PC-9 (cell line): ENCODE data around the gene GVQW3. TPM values are rescaled to one million over a fixed set of nuclear protein-coding genes. Genes with fewer than 3 reads are reported as not detected.

Experiments used
- BruUV-seq: library from RNA; stranded (reverse); fragments of 400-500 nt; replicated peaks from 2 replicates; lab custom pipeline; 2021; lab: Mats Ljungman, UMichigan
- CTCF ChIA-PET: fragments of 300-600 bp; sonication (Branson Sonifier 250); formaldehyde crosslinking; loops from one replicate; lab custom pipeline; 2022; ENCODE audit warnings: antibody characterized with exemption; lab: Charles Lee
- POLR2A ChIA-PET: fragments of 300-600 bp; sonication (Branson Sonifier 250); formaldehyde crosslinking; loops from one replicate; lab custom pipeline; 2022; ENCODE audit warnings: antibody characterized with exemption; ENCODE audit not compliant: unreplicated experiment; lab: Charles Lee
- DNase-seq, 2 experiments: peaks; one replicate each; pipeline versions ENCODE4 v3.0.0 to v3.0.0-alpha.2; 2015 to 2022; ENCODE audit warnings: mixed read lengths in 1 of 2
- H2AFZ ChIP-seq: fragments of 200-600 bp; sonication (generic); 2 replicates; pipeline ENCODE4 v1.8.1; 2017; ENCODE audit warnings: antibody characterized with exemption
- H3F3A ChIP-seq: fragments of 200-600 bp; sonication (generic); 2 replicates; pipeline ENCODE4 v1.8.1; 2017; ENCODE audit warnings: antibody characterized with exemption, mild to moderate bottlenecking, low read depth; ENCODE audit not compliant: insufficient read depth
- H3K27ac ChIP-seq: fragments of 200-600 bp; sonication (generic); 2 replicates; pipeline ENCODE4 v1.6.1; 2016; ENCODE audit warnings: mixed run types
- H3K27me3 ChIP-seq: fragments of 200-600 bp; sonication (generic); 2 replicates; pipeline ENCODE4 v1.6.1; 2016; ENCODE audit warnings: low read depth, mixed run types; ENCODE audit not compliant: insufficient read depth
- H3K36me3 ChIP-seq: fragments of 200-600 bp; sonication (generic); 2 replicates; pipeline ENCODE4 v1.6.1; 2016; ENCODE audit warnings: low read depth, mixed run types
- H3K4me1 ChIP-seq: fragments of 200-600 bp; sonication (generic); replicated peaks from 2 replicates; pipeline ENCODE4 v1.6.1; 2016; ENCODE audit warnings: mixed run types; ENCODE audit not compliant: insufficient read depth
- H3K4me2 ChIP-seq: fragments of 200-600 bp; sonication (generic); 2 replicates; pipeline ENCODE4 v1.6.1; 2017; ENCODE audit warnings: mixed run types
- H3K4me3 ChIP-seq: fragments of 200-600 bp; sonication (generic); 2 replicates; pipeline ENCODE4 v1.6.1; 2016; ENCODE audit warnings: mixed run types
- H3K79me2 ChIP-seq: fragments of 200-600 bp; sonication (generic); 2 replicates; pipeline ENCODE4 v1.6.1; 2017; ENCODE audit warnings: low read depth, mixed run types
- H3K9me2 ChIP-seq: fragments of 200-600 bp; sonication (generic); 2 replicates; pipeline ENCODE4 v1.8.1; 2017; ENCODE audit warnings: mild to moderate bottlenecking; ENCODE audit not compliant: insufficient read depth
- H3K9me3 ChIP-seq: fragments of 200-600 bp; sonication (generic); 2 replicates; pipeline ENCODE4 v1.8.1; 2016; ENCODE audit warnings: low read depth; ENCODE audit not compliant: insufficient read depth
- H4K20me1 ChIP-seq: fragments of 200-600 bp; sonication (generic); 2 replicates; pipeline ENCODE4 v1.8.1; 2017; ENCODE audit not compliant: insufficient read depth
- CTCF ChIP-seq: fragments of 200-600 bp; sonication (generic); conservative IDR thresholded peaks from 2 replicates; pipeline ENCODE4 v1.6.1; 2017; ENCODE audit warnings: mixed run types, antibody characterized with exemption, mild to moderate bottlenecking, moderate library complexity
- EZH2 ChIP-seq: fragments of 200-600 bp; sonication (generic); IDR thresholded peaks from 2 replicates; pipeline ENCODE4 v1.8.0; 2017; ENCODE audit warnings: antibody characterized with exemption, low read depth
- intact Hi-C: fragments of 100-400 bp; cut with micrococcal nuclease; formaldehyde crosslinking; loops from one replicate; pipeline ENCODE4 v1.10.0; 2022; ENCODE audit not compliant: unreplicated experiment
- total RNA-seq: library from RNA; stranded (reverse); gene quantifications from 2 replicates; pipeline ENCODE4 v1.2.3, GENCODE V29; 2021

GVQW3 gene
- total RNA-seq, 1 experiment from 2014 or later: 11.1 TPM

- CTCF ChIA-PET: no interaction called here
- TSS peak; percentile 54 for BruUV-seq
- intact Hi-C loops: no loop called here
- Histone ChIP-seq H3K27me3 (no peaks in the 10 kb centered on the region), H3K9me2 (no peaks in the 10 kb centered on the region), H3K4me2 (peak overlapping the region; percentile 96), H3K4me1 (peaks cover 28% of the 10 kb centered on the region), H3K36me3 (no peaks in the 10 kb centered on the region), H3K4me3 (peak overlapping the region; percentile 95), H3K9me3 (no peaks in the 10 kb centered on the region), H2AFZ (peak overlapping the region; percentile 78), H3K27ac (no peak overlapping the region), H3K79me2 (peaks cover 74% of the 10 kb centered on the region), H4K20me1 (peaks cover 37% of the 10 kb centered on the region), H3F3A (peaks cover 7% of the 10 kb centered on the region; the same call in 1 of the 2 replicates)
- POLR2A ChIA-PET: no interaction called here
- no peak for TF ChIP-seq CTCF
- no peak for DNase-seq
These were observed 1.3 kb upstream of the GVQW3 start for GRCh38 chr11:76379807-76380158.

GRCh38 chr11:76380159-76380976 lies 755 bp upstream of the GVQW3 start:
- peaks cover 24% of the 10 kb centered on the region for H3K4me1 ChIP-seq
- H3K36me3 ChIP-seq: no peaks in the 10 kb centered on the region
- H3K79me2 ChIP-seq: peaks cover 68% of the 10 kb centered on the region
- intact Hi-C loops: no loop called here
- no peak for TF ChIP-seq CTCF
- no peak for TF ChIP-seq EZH2
- peak overlapping the region; percentile 78 for H2AFZ ChIP-seq
- ChIA-PET CTCF (interaction anchor here (0.6 kb wide), 1 partner anchor 644 kb away, joined by 7 read pairs; no protein-coding TSS in a partner anchor), POLR2A (no interaction called here)
- H3K4me2 ChIP-seq: peak overlapping the region; percentile 96
- no peaks in the 10 kb centered on the region for H3K9me3 ChIP-seq
- no peak for DNase-seq
- peak overlapping the region; percentile 95 for H3K4me3 ChIP-seq
- H3K27ac ChIP-seq: peak overlapping the region; percentile 23; the same call in 1 of the 2 replicates
- peaks cover 7% of the 10 kb centered on the region; the same call in 1 of the 2 replicates for H3F3A ChIP-seq
- no TSS peak for BruUV-seq
- no peaks in the 10 kb centered on the region for H3K9me2 ChIP-seq
- H4K20me1 ChIP-seq: peaks cover 33% of the 10 kb centered on the region
- no peaks in the 10 kb centered on the region for H3K27me3 ChIP-seq

- H3K36me3 ChIP-seq: no peaks in the 10 kb centered on the region
- no peak overlapping the region for H3K27ac ChIP-seq
- H3K4me2 ChIP-seq: peak overlapping the region; percentile 91
- H3F3A ChIP-seq: peaks cover 7% of the 10 kb centered on the region; the same call in 1 of the 2 replicates
- no peaks in the 10 kb centered on the region for H3K27me3 ChIP-seq
- intact Hi-C loops: no loop called here
- DNase-seq: no peak
- POLR2A ChIA-PET: no interaction called here
- peak overlapping the region; percentile 97; the same call in 1 of the 2 replicates for H2AFZ ChIP-seq
- TF ChIP-seq CTCF (no peak), EZH2 (no peak)
- peaks cover 23% of the 10 kb centered on the region for H3K4me1 ChIP-seq
- peak overlapping the region; percentile 79 for H3K4me3 ChIP-seq
- CTCF ChIA-PET: no interaction called here
- H3K79me2 ChIP-seq: peaks cover 50% of the 10 kb centered on the region
- peaks cover 25% of the 10 kb centered on the region for H4K20me1 ChIP-seq
- H3K9me3 ChIP-seq: no peaks in the 10 kb centered on the region
- H3K9me2 ChIP-seq: no peaks in the 10 kb centered on the region
- BruUV-seq: no TSS peak
These were observed 1.1 kb downstream of the GVQW3 start for GRCh38 chr11:76382209-76382608.
